CD4-positive, alpha-beta T cell treated with Interleukin-2 at 100 ng/mL for 4 hours (primary cell): ENCODE data around the gene CCR1.

Experiments used
- DNase-seq: peaks from one replicate; pipeline ENCODE4 v3.0.0-alpha.2; 2020; ENCODE audit warnings: low spot score

Gene CCR1

DNA sequence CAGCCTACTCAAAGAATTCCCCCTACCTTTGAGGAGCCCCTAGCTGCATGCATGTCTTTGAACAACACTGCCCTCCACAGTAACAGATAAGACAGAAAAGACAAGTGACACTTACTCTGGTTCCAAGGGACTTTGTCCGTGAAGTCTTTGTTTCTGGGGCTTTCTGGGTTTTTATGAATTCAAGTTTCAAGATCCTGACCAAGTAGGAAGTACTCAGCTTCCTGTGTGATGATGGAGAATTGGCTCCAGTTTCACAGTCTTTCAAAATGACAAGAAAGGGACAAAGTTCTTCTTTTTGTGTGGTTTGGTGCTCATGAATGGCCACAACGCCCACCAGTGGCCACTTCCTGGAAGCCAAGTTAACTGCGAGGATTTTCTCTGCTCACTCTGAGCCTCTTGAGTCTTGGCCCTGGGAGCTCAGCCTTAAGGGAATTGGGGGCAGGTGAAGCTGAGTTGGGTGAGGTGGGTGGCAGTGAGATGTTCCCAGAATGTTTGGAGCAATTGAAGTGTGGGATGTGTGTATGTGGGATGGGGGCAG is at the start of gene CCR1:
Gene CCR1, minus strand, starts transcription at position 147 of the 538 bp plus-strand sequence. CDS start 4,000 bp downstream, outside the sequence.
- DNase-seq = peak; percentile 45

DNA sequence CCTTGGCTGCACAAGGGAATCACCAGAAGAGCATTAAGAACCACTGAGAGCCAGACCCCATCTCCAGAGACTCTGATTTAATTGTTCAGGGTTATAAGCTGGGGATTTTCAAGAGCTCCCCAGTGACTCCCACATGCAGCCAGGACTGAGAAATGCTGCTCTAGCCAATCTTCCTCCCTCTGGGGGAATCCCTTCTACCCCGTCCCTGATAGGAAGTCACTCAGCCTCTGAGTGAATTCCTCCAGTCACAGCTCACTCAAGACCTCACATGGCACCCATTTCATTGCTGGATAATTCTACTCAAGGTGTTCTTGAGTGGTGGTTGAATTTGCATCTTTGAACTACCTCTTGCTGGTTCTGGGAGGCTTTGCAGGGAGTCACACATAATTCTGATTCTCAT is 44.9 kb upstream of the CCR1 start:
- no peak for DNase-seq

DNA sequence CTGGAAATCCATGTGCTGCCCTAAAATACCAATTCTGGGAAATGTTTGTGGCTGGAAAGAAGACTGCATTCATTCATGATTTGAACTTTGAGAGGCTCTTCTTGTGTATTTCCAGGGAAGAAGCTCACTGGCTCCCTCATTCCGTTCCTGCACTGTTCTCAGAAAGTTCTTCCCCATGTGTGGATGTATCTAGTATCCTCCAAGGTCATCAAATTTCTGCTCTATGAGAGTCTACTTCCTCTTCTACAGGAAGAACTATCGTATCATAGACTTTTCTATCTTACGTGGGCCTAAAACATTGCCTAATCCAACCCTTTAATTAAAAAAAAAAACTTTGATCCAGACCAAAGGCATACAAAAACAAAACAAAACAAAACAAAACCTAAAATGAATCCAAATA is 37.0 kb upstream of the CCR1 start:
- DNase-seq = no peak

DNA sequence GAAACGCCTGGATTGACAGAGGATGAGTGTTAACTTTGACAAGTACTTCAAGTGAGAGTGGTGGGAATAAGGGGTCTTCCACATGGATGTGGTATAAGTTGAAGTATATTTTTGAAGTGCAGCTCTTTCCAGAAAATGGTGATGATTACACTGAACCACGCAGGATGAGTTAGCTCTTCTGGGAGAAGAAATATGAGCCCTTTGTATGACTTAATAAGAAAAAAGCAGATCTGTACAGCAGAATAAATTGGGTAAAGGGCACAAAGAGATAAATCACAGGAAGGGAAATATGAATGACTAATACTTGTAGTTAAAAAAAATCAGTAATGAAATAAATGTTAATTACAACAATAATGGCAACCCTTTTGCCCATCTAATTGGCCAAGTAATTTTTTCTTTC is 35.4 kb upstream of the CCR1 start:
- no peak for DNase-seq

DNA sequence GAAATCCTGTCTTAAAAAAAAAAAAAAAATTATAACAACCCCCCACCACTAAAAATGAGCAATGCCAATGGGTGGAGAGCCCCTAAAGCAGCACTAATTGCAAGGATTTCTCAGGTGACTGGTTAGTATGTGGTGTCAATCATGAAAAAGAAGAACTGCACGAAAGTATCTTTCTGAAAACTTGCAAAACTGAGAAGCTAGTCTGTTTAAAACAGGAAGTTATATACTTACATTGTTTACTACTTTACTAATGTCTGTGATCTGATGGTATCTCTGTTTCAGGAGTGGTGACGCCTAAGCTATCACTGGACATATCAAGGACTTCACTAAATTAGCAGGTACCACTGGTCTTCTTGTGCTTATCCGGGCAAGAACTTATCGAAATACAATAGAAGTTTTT is 34.0 kb upstream of the CCR1 start, which contains the start of gene CCR3:
Gene CCR3, plus strand, starts transcription at position 341 of the 400 bp plus-strand sequence. CDS start 22,699 bp downstream, outside the sequence.
- DNase-seq = no peak

DNA sequence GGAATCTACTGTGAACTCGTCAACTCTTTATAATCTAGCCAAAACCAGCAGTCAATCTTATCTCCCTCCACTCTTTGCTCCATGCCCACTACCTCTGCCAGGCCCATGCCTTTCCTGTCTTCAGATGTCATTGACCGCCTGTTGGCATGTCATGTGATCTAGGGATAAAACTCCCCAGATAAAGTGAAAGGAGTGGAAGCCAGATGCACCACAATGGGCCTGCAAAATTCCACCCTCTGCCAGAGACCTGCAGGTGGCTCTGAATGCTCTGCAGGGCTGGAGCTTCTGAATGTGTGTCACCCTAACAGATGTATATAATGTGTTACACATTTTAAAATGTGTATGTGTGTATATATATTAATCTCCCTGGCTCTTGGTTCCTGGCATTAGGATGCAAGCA is 31.8 kb upstream of the CCR1 start:
- DNase-seq = no peak

DNA sequence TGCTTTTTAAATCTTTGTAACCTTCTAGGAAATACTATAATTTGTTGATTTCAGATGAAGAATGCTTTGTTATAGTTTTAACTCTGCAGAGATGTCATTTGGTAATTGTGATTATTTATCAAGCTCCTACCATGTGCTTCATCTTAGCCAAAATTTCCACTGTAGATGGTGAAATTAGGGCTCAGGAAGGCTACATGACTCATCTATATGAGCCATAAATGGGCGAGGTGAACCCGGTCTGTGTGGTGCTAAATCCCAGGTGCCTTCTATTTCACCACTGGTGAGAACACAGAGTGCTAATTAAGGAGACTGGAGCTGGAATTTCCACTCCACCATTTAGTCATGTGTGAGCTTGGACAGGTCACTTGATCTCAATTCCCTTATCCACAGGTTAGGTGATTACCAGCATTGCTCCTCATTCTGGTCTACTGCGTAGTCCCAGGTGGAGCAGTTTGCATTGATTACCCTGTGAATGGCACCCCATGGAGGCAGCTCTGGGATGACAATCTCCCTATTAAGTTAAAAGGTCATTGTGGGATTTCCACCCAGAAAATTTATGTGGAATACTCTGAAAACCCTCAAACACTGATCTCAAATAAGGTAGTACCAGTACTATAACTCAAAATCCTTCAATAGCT is 31.3 kb upstream of the CCR1 start:
- DNase-seq = no peak

DNA sequence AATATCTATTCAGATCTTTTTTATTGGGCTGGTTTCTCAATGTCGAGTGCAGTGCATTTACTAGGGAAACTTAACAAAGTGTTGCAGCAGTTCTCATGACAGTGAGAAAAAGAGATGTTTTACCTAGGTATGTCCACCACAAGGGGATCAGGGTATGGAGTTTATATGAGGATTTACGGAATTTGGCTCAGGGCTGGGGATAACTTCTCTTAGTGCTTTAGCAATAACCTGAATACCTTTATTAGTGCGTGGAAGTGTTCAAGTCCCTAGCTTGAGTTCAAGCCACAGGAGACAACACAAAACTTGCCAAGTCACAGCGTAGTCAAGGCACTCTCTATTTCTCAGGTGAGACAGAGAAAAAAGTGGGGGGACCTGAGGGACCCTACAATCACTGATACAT is 30.3 kb upstream of the CCR1 start:
- DNase-seq = no peak

DNA sequence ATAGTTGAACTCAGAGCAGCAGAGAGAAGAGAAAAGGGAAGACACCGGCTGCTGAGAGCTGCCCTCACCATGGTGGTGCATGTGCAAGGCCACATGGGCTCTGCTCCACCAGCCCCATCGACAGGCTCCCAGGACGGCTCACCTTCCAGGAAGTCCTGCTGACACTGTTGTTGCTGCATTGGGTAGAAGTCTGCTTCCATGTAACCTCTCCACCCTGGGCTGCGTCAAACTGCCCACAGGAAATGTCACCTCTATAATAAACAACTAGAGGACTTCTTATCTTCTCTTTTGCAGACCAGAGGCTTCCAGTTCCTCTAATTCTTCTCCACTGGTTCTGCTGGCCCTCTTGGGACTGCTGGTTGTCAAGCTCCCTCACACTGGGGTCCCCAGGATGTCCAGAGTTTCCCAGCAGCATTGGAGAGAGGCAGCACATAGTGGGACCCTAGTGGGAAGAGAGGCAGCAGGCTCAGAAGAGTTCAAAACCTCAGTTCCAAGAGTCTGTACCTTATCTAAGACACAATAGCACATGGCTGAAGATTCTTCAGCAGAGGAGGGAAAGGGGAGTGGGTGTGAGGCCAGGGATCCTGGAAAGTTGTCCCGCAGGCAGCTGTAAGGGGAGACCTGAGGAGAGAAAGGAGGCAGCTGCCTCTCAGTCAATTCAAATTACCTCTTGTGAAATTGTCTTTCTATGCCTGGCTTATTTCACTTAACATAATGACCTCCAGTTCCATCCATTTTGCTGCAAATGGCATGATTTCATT is 28.4 kb upstream of the CCR1 start:
- DNase-seq = no peak

DNA sequence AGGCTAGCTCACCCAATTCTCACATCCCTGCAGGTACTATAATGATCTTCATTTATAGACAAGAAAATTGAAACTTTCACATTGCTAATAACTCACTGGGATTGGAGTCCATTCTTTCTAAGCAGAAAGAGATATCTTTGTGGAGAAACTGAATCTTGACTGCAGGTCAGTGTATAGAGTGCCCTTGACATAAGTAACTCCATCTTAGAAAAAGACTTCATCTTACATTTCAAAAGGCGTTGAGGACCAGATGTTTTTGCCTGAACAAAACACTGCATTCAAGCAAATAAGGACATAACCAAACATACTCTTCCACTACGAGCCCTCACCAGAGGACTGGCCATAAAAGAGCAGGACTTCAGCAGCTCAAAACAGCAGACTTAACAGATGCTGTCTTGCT is 27.3 kb upstream of the CCR1 start:
- no peak for DNase-seq

DNA sequence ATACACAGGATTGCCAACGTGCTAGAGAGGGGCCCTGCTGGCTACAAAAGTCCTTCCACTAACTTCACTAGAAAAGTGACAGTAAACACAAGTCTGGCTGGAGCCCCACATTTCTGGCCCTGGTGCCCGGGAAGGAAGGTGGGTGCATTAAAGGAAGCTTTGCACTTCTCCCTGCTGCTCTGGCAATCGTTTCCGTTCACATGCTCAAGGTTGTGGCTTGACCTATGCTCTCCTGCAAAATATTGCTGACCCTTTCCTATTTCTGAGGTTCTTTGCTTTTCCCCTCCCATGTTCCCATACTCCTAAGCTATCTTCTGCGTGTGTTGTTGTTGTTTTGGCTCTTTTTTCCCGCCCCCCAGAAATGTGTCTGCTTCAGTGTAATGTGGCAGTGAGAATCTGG is 25.1 kb upstream of the CCR1 start:
- no peak for DNase-seq

DNA sequence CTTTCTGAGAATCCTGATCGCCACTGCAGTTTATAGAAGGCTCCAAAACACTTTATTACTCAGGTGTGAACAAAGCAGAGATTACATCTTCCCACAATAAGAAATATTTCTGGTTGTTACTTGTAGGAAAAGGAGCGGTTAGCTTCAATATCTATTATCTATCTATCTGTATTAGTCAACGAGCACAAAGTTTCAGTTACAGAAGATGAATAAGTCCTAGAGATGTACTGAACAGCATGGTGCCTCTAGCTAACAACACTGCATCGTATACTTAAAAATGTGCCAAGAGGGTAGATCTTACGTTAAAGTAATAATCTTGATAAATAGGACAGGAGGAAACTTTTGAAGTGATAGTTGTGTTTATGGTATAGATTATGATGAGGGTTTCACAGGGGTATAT is 23.2 kb upstream of the CCR1 start:
- no peak for DNase-seq

DNA sequence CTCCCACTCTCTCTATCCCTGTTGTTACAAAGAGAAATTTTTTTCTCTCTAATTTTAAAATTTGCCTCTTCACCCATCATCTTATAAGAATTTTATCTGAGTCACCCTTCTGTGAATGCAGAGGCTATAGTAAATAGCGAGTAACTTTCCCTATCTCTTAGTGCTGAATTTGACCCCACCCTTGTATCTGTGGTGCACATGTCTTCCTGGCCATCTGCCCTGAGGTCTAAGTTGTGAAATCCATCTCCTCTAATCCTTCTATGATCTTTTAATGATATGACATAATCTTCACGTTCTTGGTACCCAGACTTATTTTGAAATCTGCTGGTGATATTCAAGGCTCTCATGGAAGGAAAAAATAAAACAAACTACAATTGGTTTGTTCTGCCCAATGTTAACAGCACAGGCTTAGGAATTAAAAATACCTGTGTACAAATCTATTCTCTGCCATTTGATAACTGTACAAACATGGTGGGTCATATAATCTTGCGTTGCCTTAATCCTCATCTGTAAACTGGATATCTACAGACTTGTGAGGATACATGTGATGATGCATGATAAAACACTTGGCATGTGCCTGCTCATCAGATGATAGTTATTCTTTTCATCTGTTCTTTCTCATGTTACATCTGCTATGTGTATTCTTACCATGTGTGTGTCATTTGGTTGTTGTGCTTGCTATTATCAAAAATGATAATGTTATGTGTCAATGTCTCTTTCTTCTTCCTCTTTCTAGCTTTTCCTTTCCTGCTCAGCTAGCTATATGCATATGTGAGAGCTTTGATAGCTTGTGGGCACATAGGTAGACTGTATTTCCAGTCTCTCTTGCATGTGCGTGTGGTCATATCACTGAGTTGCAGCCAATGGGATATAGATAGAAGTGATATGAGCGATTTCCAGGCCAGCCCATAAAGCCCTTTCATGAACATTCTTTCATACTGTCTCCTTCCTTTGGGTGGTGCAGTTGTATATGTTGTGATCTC is 20.4 kb upstream of the CCR1 start:
- DNase-seq = peak; percentile 59

DNA sequence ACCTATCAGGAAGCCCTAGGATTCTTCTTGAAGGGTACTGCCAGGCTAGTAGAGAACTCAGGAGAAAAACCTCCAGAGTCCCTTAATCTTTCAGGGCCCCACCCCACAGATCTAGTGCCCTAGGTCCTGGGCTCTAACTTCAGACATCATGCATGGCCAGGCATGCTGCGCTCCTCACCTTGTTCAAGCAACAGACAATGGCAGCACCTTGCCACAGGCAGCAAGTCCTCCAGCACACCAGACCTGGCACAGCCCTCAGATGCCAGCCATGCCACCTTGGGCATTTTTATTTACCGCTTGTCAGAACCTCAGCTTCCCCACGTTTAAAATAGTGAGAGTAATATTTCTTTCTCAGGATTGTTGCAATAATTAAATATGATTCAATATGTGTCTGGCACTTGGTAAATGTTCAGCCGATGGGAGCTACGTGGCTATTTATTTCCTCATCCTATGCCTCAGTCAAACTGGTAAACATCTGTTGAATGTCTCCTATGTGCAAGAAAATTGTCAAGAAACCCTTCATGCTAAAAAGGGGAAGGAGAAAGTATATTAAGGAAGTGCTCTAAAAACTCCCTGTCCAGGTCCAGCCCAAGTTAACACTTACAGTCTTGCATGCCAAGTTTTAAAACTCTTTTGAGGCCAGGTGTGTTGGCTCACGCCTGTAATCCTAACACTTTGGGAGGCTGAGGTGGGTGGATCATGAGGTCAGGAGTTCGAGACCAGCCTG is 14.5 kb upstream of the CCR1 start:
- DNase-seq = no peak

DNA sequence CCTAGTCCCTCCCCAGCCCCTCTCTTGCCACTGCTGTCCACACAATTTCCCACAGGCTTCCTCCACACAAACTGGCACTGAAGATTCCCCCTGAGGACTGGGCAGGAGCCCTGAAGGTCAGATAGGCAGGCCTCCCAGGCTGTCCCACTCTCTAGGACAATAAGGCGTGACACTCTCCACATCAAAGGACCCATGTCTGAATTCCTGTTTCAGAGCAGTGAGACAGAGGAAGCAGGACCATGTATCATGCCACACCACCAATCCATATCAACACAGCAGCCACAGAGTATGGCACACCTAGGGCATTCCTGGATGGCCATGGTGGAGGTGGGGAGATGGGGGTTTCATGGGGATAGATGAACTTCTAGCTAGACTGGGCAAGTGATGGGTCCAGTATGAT is 13.8 kb upstream of the CCR1 start:
- no peak for DNase-seq

DNA sequence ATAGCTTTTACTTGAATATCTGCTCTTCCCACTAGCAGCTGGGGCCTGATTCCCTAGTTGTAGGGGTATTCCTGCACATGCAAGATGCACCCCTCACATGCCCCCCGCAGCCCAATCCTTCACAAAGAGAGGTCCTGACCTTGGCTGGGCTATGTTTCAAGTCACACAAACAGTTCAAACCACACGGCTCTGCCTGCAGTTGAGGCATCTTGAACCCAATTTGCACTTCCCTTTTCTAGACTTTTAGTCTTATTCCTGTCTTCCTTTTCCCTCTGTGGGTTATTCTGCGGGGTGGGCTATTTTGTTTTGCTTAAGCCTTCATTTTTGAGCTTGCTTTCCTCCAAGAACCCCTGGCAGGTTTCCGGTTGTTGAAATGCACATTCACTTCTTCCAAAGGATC is 13.3 kb upstream of the CCR1 start:
- no peak for DNase-seq

DNA sequence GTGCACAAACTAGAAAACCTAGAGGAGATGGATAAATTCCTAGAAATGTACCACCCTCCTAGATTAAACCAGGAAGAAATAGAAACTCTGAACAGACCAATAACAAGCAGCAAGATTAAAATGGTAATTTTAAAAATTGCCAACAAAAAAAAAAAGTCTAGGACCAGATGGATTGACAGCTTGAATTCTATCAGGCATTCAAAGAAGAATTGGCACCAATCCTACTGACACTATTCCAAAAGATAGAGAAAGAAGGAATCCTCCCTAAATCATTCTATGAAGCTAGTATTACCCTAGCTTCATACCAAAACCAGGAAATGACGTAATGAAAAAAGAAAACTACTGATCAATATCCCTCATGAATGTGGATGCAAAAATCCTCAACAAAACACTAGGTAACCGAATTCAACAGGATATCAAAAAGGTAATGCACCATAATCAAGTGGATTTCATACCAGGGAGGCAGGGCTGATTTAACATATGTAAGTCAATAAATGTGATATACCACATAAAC is 10.1 kb upstream of the CCR1 start:
- no peak for DNase-seq

DNA sequence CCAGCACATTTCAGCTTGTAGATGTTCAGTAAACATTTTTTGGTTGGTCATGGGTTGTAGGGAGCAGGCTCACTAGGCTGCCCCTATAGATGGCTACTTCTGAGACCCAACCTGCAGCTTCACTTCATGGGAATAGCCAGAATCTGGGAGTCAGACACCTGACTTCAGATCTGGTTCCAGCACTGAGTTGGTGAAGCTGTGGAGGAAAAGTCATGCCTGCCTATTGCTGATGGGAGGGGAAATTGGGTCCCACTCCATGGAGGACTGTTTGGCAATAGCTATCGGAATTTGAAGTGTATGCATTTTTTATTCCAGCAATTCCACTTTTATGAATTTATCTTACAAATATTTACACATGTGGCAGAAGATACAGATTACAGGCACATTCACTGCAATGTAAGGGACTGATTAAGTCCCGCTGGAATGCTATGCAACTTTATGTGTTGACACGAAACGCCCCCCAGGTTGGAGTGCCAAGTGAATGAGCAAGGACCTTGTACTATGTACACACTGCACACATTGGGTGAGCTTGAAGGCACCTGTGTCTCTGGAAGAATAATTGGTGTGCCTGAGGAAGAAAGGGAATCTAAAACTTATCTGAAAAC is 7.8 kb upstream of the CCR1 start:
- no peak for DNase-seq

DNA sequence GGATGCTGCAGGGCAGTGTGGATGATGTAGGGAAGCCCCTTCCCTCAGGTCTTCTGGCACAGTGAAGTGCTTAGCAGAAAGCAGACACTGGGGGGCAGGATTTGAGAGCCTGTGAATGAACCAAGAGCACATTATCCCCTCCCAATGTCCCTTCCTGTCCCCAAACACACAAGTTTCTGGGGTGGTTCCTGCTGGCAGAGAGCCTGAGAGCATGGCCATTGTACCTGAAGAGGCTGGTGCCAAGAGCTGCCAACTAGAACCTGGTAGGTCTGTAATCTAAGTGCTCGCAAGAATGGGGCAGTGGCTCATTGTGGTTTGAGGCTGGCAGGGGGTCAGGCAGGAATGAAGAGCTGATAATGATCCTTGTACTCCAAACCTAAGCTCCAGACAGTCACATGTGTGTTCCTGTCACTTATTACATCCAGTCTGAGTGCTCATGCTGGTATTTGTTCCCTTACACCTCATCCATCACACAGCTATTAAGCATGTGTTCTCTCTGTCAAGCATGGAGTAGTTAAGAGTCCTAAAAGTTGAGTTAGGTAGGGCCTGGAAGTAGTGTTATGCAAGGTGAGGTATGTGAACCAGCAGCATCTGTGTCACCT is 6.7 kb upstream of the CCR1 start:
- DNase-seq = no peak

DNA sequence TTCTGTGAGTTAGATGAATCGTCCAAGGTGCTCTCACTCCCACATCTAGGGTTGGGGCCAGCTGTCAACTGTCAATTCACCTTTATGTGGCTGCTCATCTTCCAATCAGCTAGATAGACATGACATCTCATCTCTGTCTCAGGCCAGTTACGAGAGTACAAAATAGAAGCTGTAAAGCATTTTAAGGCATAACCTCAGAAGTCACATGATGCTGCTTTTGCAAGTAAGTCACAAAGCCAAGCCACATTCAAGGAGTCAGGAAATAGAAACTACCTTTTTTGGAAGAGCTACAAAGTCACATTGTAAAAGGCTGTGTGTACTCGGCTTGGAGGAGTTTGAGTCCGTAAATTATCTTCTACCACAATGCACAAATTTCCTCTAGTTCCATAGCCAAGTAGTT is 5.1 kb upstream of the CCR1 start:
- DNase-seq = peak; percentile 51

DNA sequence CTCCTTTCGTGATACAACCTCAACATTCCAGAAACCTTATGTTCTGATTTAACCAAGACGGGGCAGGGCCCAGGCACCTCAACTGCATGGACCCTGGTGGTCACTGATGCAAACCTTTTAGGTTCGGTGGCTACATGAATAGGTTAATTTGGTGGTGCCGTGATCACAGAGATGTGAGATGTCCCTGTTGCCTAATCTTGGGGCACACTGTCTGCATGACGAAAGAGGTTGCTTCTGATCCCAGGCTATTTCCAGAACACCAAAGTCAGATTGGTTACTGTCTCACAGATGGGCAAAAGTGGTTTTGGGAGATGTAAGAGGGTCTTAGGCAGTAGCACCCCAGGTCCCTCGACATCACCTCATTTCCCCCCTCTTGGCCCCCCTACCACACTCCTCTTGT is 4.0 kb upstream of the CCR1 start:
- DNase-seq = no peak
